Psoas muscle (tissue), 8 donors: ENCODE data around the gene MLIP. TPM values are rescaled to one million over a fixed set of nuclear protein-coding genes. Genes with fewer than 3 reads are reported as not detected.

ENCODE experiments used
- ATAC-seq, 4 donors: fragments of 200-7000 bp; cut with Tn5 transposase; one replicate each; pipeline ENCODE4 v1.9.1; 2020; ENCODE audit warnings: moderate library complexity in 3 of 4, mild to moderate bottlenecking in 2 of 4
- DNase-seq, 2 donors: peaks; one replicate each; pipeline ENCODE4 v3.0.0-alpha.2; 2020
- H3K27ac ChIP-seq: fragments of 200-600 bp; one replicate; pipeline ENCODE4 v1.8.0; 2022
- H3K27me3 ChIP-seq, 3 donors: fragments of 200-600 bp in 1 of 3; one replicate each; pipeline versions ENCODE4 v1.6.1 to v1.8.0; 2013 to 2022; ENCODE audit warnings: low read length in 2 of 3, mild to moderate bottlenecking in 2 of 3, moderate library complexity in 1 of 3; ENCODE audit not compliant: insufficient read depth in 3 of 3
- H3K36me3 ChIP-seq, 2 donors: fragments of 200-600 bp in 1 of 2; one replicate each; pipeline versions ENCODE4 v1.6.1 to v1.8.0; 2013 to 2022; ENCODE audit warnings: low read depth in 1 of 2, mild to moderate bottlenecking in 1 of 2, moderate library complexity in 1 of 2; ENCODE audit not compliant: insufficient read depth in 1 of 2
- H3K4me1 ChIP-seq: fragments of 200-600 bp; one replicate; pipeline ENCODE4 v1.8.0; 2022
- H3K4me3 ChIP-seq: fragments of 200-600 bp; one replicate; pipeline ENCODE4 v1.8.0; 2022; ENCODE audit warnings: mild to moderate bottlenecking
- H3K9me3 ChIP-seq: fragments of 200-600 bp; one replicate; pipeline ENCODE4 v1.8.0; 2022
- CTCF ChIP-seq: fragments of 200-600 bp; IDR thresholded peaks from one replicate; pipeline ENCODE4 v1.8.0; 2022; ENCODE audit warnings: antibody characterized with exemption
- WGBS, 3 donors: extraction: QIAGEN DNeasy Blood & Tissue Kit; methylation state at CpG; one replicate each; pipeline versions ENCODE4 v1.1.6 to v1.1.7; 2013; 5-methylcytosine and 5-hydroxymethylcytosine counted together
- intact Hi-C, 2 donors: fragments of 100-400 bp; cut with DNase I; formaldehyde crosslinking; loops; one replicate each; pipeline versions ENCODE4 v1.11.0 to v1.14.2; 2022
- polyA plus RNA-seq, 3 donors: library from polyadenylated mRNA; stranded (reverse); fragments of 200-250 nt; gene quantifications; one replicate each; pipeline ENCODE4 v1.2.3, GENCODE V29; 2013
- total RNA-seq, 4 donors: library from RNA; stranded (reverse); fragmentation: NEBNext Ultra II Directional in 2 of 4; extraction: Animal tissue kit (Norgen Biotek cat#: 25700) in 2 of 4; gene quantifications; one replicate each; pipeline versions ENCODE4 v1.2.1 to v1.2.4, GENCODE V29; 2021 to 2023
- donor health status: healthy with polysubstance abuse.
- donor health status: DM: no; HTN: no; CAD: no; lungs with moderate emphysema.
- donor health status: Bipolar disorder and iron deficiency.
- donor health status: healthy.
- donor health status: DM: yes; HTN: yes; CAD: no.
- donor health status: DM: no; HTN: no; CAD: no.
- donor health status: DM: no; HTN: no; CAD: no.
- donor health status: DM: yes; HTN: yes; CAD: no.

MLIP gene
- total and polyA plus RNA-seq, 7 donors = 51.5 to 365 (median 163) TPM

DNA sequence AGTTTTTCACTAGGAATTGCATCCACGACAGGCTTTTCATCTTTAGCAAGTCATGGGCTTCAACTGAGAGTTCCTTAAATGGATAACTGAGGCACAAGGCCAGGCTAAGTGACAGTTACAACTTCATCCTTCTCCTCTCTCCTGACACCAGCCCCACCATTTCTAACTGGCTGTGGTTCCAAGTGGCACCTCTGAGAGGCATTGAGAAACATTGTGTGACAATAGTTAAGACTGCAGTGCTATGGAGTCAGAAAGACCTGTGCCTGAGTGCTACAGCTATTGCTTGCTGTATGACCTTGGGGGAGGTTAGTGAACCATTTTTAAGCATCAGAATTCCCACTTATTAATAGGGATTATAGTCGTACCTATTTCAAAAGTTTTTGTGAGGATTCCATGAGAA is 26.2 kb upstream of the MLIP start:
- Histone ChIP-seq H3K4me1 (peaks cover 69% of the 10 kb centered on the region), H3K4me3 (peak overlapping the region; percentile 50), H3K9me3 (no peaks in the 10 kb centered on the region), H3K27ac (peak overlapping the region; percentile 83), H3K27me3 (no peaks in the 10 kb centered on the region), H3K36me3 (peaks cover 0 to 3% of the 10 kb centered on the region in 2 donors)
- peak; percentile 68 to 86 (median 80) for ATAC-seq
- peak in 1 of 2 donors; percentile 69 for DNase-seq
- intact Hi-C loops = no loop called here
- WGBS, 3 donors = 9 to 28% (median 10%) methylated on average over 2 of the region's 2 CpGs
- no peak for TF ChIP-seq CTCF

GRCh38 chr6:54085541-54085940 is 25.7 kb upstream of the MLIP start:
- no peak for TF ChIP-seq CTCF
- Histone ChIP-seq H3K4me1 (peaks cover 74% of the 10 kb centered on the region), H3K27me3 (no peaks in the 10 kb centered on the region), H3K36me3 (peaks cover 0 to 3% of the 10 kb centered on the region in 2 donors), H3K9me3 (no peaks in the 10 kb centered on the region), H3K27ac (peak overlapping the region; percentile 83), H3K4me3 (peak overlapping the region; percentile 50)
- ATAC-seq (peak; percentile 72 to 82 (median 78)), DNase-seq (no peak)
- intact Hi-C loops = no loop called here
- WGBS, 3 donors = 13 to 21% (median 13%) methylated on average over 2 of the region's 2 CpGs

DNA sequence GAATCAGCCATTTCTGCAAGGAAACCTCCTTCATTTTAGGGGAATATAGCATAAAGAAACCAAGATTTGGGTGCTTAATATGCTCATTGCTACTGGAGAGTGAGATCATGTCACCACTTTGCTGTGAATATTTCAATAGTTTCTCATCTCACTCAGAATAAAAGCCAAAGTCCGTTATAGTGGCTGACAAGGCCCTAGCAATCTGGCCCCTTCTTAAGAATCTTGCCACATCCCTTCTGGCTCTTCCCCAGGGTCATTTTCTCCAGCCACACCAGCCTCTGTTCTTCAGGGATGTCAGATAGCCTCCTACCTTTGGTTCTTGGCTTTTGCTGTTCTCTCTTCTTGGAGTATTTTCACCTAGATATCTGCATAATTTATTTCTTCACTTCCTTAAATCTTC is 24.8 kb upstream of the MLIP start:
- Histone ChIP-seq H3K4me1 (peaks cover 83% of the 10 kb centered on the region), H3K27ac (peak overlapping the region; percentile 83), H3K9me3 (no peaks in the 10 kb centered on the region), H3K4me3 (peak overlapping the region; percentile 50), H3K36me3 (peaks cover 0 to 3% of the 10 kb centered on the region in 2 donors), H3K27me3 (no peaks in the 10 kb centered on the region)
- intact Hi-C loops = no loop called here
- DNase-seq (no peak), ATAC-seq (peak; percentile 28 to 59 (median 48))
- TF ChIP-seq CTCF = no peak
- WGBS, 3 donors = 19 to 33% (median 25%) methylated on average over 1 of the region's 1 CpG

DNA sequence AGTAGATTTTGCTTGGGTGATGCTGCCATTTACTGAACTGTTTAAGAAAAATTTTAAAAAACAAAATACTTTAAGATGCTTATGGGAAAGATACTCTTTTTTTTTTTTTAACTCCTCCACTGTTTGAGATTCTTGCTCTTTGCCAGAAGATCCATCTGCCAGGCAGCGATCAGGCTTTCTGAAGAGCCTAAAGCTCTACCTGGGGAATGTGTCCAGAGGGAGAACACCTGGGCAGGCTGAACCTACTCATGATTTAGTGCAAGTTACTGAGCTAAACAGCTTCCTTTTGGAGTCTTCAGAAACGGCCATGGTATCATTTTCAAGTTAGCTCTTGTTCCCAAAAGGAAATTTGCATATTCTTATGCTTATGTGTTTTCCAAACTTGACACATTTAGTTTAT is 23.5 kb upstream of the MLIP start:
- Histone ChIP-seq H3K27ac (peak overlapping the region; percentile 83), H3K36me3 (peaks cover 0 to 3% of the 10 kb centered on the region in 2 donors), H3K9me3 (no peaks in the 10 kb centered on the region), H3K27me3 (no peaks in the 10 kb centered on the region), H3K4me3 (peak overlapping the region; percentile 50), H3K4me1 (peaks cover 88% of the 10 kb centered on the region)
- ATAC-seq = no peak
- intact Hi-C loops = no loop called here
- no peak for TF ChIP-seq CTCF
- WGBS, 3 donors = 34 to 51% (median 45%) methylated on average over 2 of the region's 2 CpGs
- DNase-seq = no peak

- Histone ChIP-seq H3K4me1 (peaks cover 79% of the 10 kb centered on the region), H3K27me3 (no peaks in the 10 kb centered on the region), H3K27ac (no peak overlapping the region), H3K4me3 (no peak overlapping the region), H3K36me3 (no peaks in the 10 kb centered on the region), H3K9me3 (no peaks in the 10 kb centered on the region)
- DNase-seq (no peak), ATAC-seq (peak in 1 of 4 donors; percentile 48)
- no peak for TF ChIP-seq CTCF
- 33 to 49% (median 35%) methylated on average over 6 of the region's 6 CpGs for WGBS, 3 donors
- intact Hi-C loops = no loop called here
Observed at GRCh38 chr6:54093326-54093948, 17.8 kb upstream of the MLIP start.
